Epidermal melanocyte (primary cell): ENCODE data around the gene POU2AF2.
"Not testable (repeated sequence)": the region's sequence is repeated elsewhere in the genome, so short reads cannot be mapped to it uniquely, and the experiment has no call there.

Experiments used
- DNase-seq: peaks from one replicate; pipeline ENCODE4 v3.0.0; 2011; ENCODE audit warnings: low spot score; ENCODE audit not compliant: insufficient read length

Gene POU2AF2

GRCh38 chr11:111302298-111302697 lies 56.8 kb downstream of the POU2AF2 start:
- DNase-seq = no peak

DNA sequence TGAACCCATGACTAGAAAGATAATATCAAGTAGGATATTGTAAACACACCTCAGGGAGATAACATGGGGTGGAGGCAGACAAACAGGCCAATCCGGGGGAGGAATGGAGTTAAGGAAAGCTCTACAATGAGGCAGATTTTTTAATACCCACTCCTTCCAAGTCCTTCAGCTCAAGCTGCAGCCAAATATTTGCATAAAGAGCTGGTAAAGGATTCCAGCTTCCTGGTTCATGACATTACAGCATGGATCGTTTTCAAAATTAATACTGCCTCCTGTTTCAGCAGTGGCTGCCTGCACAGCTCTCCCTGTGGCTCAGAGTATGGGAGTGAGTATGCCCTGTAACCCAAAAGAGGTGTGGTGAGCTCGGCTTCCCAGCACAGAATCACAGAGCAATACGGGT lies 57.9 kb downstream of the POU2AF2 start:
- no peak for DNase-seq

GRCh38 chr11:111305162-111305802 lies 59.8 kb downstream of the POU2AF2 start:
- DNase-seq = no peak

DNA sequence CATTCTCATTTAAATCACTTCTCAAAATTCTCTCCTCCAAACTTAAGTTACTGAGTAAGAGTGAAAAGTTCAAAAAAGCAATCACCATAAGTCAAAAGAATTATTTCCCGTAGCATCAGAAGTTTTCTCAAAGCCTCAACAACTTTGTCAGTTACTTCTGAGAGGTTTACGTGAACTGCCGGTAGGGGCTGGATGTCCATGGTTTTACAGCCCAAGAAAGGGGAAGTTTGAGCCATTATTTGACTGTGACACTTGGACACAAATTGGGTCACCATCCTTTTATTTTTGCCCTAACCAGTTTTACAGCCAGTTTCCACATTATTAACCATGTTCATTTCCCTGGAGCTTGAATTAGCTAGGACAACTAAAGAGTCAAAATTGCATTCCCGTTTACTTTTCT lies 60.4 kb downstream of the POU2AF2 start:
- no peak for DNase-seq

GRCh38 chr11:111306321-111306720 lies 60.8 kb downstream of the POU2AF2 start:
- no peak for DNase-seq

- no peak for DNase-seq
Observed at GRCh38 chr11:111307472-111308108, 62.1 kb downstream of the POU2AF2 start.

DNA sequence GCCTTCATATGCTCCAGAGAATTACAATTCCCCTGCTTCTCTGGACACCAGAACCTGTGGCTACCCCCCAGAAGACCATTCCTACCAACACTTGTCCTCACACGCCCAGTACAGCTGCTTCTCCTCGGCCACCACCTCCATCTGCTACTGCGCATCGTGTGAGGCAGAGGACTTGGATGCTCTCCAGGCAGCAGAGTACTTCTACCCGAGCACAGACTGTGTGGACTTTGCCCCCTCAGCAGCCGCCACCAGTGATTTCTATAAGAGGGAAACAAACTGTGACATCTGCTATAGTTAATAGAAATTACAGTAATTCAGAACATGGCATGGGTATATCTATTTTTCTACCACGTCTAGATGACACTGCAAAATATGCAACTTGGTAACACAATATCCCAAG lies 62.6 kb downstream of the POU2AF2 start:
- no peak for DNase-seq

DNA sequence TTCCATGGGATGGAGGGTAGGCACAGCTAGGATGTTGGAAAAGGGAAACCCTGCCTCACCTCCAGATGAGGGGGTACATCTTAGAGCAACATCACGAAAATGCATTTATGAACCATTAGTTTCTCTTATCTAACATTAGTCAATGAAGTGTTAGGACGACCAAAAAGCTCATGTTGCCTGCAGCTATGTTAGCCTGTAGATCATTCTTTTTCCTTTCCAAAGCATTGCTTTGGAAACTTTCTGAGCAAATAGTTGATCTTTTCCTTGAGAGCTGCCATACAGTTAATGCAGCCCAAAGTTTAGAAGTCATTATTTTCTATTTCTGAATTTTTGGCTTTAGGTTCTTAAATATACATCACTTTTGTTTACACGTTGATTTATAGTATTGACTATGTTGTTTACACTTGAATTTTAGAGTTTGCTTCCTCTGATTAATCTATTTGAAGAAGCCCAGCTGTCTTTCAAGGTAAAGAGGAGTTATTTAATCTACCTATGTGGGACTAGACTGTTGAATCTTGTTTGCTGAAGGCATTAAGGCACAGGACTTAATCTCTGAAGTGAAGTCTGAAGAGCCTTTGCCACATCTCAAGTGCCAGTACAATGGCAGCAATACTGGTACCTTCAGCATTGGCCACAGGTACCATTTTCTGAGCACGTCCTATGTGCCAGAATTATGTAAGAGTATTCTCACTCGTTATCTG lies 63.8 kb downstream of the POU2AF2 start:
- no peak for DNase-seq

DNA sequence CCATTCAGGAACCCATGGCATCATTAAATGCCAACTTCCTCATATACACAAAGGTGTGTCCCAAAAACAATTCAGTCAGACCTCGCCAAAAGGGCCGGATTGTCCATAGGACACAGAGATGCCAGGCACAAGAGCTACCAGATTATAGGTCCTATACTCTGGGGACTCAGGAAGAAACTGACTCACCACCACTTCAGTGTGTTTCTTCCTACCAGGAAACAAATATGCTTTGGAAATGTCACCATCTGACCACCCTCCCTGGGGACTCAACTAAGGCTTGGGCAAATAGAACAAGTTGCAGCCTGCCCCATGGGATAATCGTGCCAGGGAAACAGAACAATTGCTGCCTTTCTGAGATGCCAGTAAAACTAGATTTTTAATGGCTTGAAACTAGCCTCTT lies 64.6 kb downstream of the POU2AF2 start:
- no peak for DNase-seq

GRCh38 chr11:111310723-111311122 lies 65.2 kb downstream of the POU2AF2 start:
- no peak for DNase-seq

GRCh38 chr11:111312076-111312475 lies 66.6 kb downstream of the POU2AF2 start:
- no peak for DNase-seq

DNA sequence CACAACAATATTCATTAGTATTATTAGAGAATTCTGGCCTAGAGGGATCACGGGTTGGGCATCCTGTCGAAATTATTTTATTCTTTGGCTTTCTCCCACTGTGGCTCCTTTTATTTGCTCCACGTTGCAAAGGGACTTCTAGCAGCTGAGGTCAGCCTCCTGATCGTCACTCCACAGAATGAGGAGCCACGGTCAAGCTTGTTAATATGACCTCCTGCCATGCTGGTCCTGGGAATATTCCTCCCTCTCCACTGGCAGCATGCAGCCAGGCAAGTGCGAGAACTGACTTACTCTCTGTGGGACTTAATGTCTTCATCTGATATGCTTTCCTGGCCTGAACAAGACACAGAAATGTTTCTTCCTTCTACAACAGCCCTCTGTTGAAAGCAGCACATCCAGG lies 73.8 kb downstream of the POU2AF2 start:
- DNase-seq = no peak

GRCh38 chr11:111320199-111320598 lies 74.7 kb downstream of the POU2AF2 start:
- not testable (repeated sequence) for DNase-seq

- no peak for DNase-seq
Observed at GRCh38 chr11:111320728-111321568, 75.4 kb downstream of the POU2AF2 start.

- DNase-seq = no peak
Observed at GRCh38 chr11:111322534-111322933, 77.0 kb downstream of the POU2AF2 start.

- DNase-seq = no peak
Observed at GRCh38 chr11:111324277-111324720, 78.8 kb downstream of the POU2AF2 start.

DNA sequence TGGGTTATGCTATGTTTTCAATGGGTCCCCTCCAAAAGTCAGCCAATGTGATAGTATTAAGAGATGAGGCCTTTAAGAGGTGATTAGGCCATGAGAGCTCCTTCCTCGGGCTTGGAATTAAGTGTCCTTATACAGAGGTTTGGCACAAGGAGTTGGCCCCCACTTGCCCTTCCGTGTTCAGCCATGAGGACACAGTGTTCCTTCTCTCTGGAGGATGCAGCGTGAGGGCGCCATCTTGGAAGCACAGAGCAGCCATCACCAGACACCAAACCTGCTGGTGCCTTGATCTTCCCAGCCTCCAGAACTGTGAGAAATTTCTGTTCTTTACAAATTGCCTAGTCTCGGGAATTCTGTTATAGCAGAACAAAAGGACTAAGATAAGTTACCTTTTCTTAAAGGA lies 79.7 kb downstream of the POU2AF2 start:
- no peak for DNase-seq

DNA sequence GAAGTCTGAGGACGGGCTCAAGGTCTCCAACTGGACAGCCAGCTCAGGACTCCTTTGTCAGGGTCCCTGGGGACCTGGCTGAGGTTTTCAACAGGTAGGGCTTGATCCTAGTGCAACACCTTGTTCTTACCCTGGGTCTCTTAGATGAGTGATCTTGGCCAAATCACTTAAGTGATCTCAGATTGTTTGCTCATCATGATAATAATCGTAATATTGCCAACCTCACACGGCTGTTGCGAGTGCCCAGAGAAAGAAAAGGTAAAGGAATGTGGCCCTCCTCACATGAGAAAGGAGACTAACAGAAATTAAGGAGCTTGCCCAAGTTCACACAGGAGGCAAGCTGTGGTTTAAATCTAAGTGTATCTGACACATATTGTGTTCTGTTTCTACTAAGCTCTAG lies 81.3 kb downstream of the POU2AF2 start:
- no peak for DNase-seq

DNA sequence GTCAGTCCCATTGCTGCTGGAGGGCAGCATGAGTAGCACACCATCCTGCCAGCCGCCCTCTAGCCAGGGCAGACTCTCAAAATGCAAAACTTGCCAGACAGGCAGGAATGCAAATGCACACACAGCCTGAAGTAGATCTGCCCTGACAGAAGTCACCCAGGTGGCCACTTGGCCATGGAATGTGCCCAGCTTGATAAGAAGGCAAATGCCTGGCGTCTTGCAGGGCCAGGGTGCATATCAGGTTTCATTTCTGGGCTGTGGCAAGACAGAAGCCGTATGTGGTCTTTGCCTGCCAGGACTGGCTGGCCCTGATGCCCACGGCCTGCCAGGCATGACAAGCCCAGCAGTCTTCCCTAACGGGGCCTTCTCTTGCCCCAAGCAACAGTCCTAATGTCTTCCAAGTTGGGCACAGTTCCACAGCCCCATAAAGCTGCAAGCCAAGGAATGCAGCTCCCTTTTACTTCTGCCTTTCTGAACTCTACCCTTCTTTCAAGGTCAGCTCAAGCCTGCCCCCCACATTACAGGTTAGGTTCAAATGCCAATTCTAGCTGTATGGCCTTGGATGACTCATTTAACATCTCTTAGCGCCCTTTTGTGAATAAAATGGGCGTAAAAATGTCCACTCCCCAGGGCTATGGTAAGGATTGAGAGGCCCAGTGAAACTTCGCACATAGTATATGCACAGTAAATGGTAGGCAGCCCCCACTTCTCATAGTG lies 82.5 kb downstream of the POU2AF2 start:
- DNase-seq = no peak

- no peak for DNase-seq
Observed at GRCh38 chr11:111329306-111330204, 84.0 kb downstream of the POU2AF2 start.
